ENCODE measurements around the gene PDE4B.

DNA sequence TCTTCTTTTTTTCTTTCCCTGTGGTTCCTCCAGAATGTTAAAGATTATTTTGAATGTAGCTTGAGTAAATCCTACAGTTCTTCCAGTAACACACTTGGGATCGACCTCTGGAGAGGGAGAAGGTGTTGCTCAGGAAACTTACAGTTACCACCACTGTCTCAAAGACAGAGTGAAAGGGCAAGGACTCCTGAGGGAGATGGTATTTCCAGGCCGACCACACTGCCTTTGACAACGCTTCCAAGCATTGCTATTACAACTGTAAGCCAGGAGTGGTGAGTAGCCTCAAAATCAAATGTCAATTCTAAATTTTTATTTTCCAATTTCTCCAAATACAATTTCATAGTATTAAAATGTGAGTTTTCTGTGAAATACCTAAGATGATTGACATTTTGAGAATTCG, 125.9 kb downstream of the PDE4B start:
- TF ChIP-seq POLR2AphosphoS5 (IDR thresholded peaks at IDR 0.05) (no peak), EP300 (conservative IDR thresholded peaks at IDR 0.05; ENCODE audit: poor library complexity, severe bottlenecking) (no peak), EZH2 (IDR thresholded peaks at IDR 0.05; ENCODE audit: borderline replicate concordance, insufficient read depth, low read length, poor library complexity, severe bottlenecking) (no peak), TAF1 (IDR thresholded peaks at IDR 0.05; ENCODE audit: low read depth) (no peak), SMC3 (conservative IDR thresholded peaks at IDR 0.05; ENCODE audit: poor library complexity) (no peak), RAD21 (conservative IDR thresholded peaks at IDR 0.05) (no peak)
- TF ChIP-seq, protein P1, sequence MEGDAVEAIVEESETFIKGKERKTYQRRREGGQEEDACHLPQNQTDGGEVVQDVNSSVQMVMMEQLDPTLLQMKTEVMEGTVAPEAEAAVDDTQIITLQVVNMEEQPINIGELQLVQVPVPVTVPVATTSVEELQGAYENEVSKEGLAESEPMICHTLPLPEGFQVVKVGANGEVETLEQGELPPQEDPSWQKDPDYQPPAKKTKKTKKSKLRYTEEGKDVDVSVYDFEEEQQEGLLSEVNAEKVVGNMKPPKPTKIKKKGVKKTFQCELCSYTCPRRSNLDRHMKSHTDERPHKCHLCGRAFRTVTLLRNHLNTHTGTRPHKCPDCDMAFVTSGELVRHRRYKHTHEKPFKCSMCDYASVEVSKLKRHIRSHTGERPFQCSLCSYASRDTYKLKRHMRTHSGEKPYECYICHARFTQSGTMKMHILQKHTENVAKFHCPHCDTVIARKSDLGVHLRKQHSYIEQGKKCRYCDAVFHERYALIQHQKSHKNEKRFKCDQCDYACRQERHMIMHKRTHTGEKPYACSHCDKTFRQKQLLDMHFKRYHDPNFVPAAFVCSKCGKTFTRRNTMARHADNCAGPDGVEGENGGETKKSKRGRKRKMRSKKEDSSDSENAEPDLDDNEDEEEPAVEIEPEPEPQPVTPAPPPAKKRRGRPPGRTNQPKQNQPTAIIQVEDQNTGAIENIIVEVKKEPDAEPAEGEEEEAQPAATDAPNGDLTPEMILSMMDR (IDR thresholded peaks at IDR 0.05; ENCODE audit: poor library complexity, severe bottlenecking), result no peak

Measured in neural cell (in vitro differentiated cells).